Transverse colon (tissue), 4 donors: ENCODE results near the gene ZNF653. TPM values are rescaled to one million over a fixed set of nuclear protein-coding genes. Genes with fewer than 3 reads are reported as not detected.
"Not testable (repeated sequence)": the region's sequence is repeated elsewhere in the genome, so short reads cannot be mapped to it uniquely, and the experiment has no call there.

ENCODE experiments used
- DNase-seq: peaks from one replicate; pipeline ENCODE4 v3.0.0-alpha.2; 2019
- H3K27ac ChIP-seq, 4 donors: fragments of 200-600 bp; sonication (generic); 2 replicates each; pipeline ENCODE4 v1.5.1; 2016 to 2018; ENCODE audit warnings: inconsistent platforms in 4 of 4
- H3K27me3 ChIP-seq: fragments of 200-600 bp; sonication (generic); 2 replicates; pipeline ENCODE4 v1.5.1; 2017; ENCODE audit warnings: inconsistent platforms
- H3K36me3 ChIP-seq, 4 donors: fragments of 200-600 bp; sonication (generic); 2 replicates each; pipeline ENCODE4 v1.5.1; 2017 to 2019; ENCODE audit warnings: inconsistent platforms in 4 of 4
- H3K4me1 ChIP-seq, 4 donors: fragments of 200-600 bp; sonication (generic); 2 replicates each; pipeline ENCODE4 v1.5.1; 2017 to 2020; ENCODE audit warnings: inconsistent platforms in 4 of 4
- H3K4me3 ChIP-seq, 4 donors: fragments of 200-600 bp; sonication (generic); 1 replicate in 1 of 4; 2 replicates in 3 of 4; pipeline versions ENCODE4 v1.5.1 to v1.6.1; 2017 to 2019; ENCODE audit warnings: inconsistent platforms in 4 of 4
- H3K9me3 ChIP-seq, 2 donors: fragments of 200-600 bp; sonication (generic); 2 replicates each; pipeline ENCODE4 v1.5.1; 2017 to 2019; ENCODE audit warnings: inconsistent platforms in 2 of 2
- EP300 ChIP-seq: sonication (generic); formaldehyde crosslinking; IDR thresholded peaks from one replicate; pipeline ENCODE4 v1.6.1; 2017; ENCODE audit warnings: antibody characterized with exemption, low read depth
- POLR2A ChIP-seq: fragments of 450-650 bp; IDR thresholded peaks from one replicate; pipeline ENCODE4 v1.6.1; 2016; ENCODE audit warnings: antibody characterized with exemption, mild to moderate bottlenecking, moderate library complexity
- POLR2AphosphoS5 ChIP-seq, 3 donors: sonication (generic); formaldehyde crosslinking; IDR thresholded peaks; one replicate each; pipeline ENCODE4 v1.6.1; 2016; ENCODE audit warnings: antibody characterized with exemption in 3 of 3
- WGBS, 2 donors: methylation state at CpG; one replicate each; pipeline ENCODE4 v1.1.5; 2018; ENCODE audit warnings: low coverage in 1 of 2; 5-methylcytosine and 5-hydroxymethylcytosine counted together
- in situ Hi-C, 4 donors: fragments of 200-750 bp; cut with MboI; loops; one replicate each; pipeline versions ENCODE4 v1.15.0 to v1.15.1; 2017; ENCODE audit warnings: low sequenced_read_pairs in 3 of 4, low pct_ligation_motif_present in 1 of 4, low pct_unique_long_range_greater_than_20kb in 1 of 4
- intact Hi-C: fragments of 100-400 bp; cut with DNase I; formaldehyde crosslinking; loops from one replicate; pipeline ENCODE4 v1.15.1; 2023; ENCODE audit warnings: low total_unique reads
- total RNA-seq, 4 donors: library from RNA; depleted of rRNA; stranded (reverse); fragments of >200 nt; gene quantifications; one replicate each; pipeline ENCODE4 v1.1.0, GENCODE V29; 2016
- TF ChIP-seq, protein P1 (sequence below), 5 experiments: fragments of 200-600 bp in 3 of 5; fragments of 450-650 bp in 2 of 5; sonication (generic) in 3 of 5; IDR thresholded peaks; 1 replicate in 2 of 5; 2 replicates in 3 of 5; pipeline ENCODE4 v1.5.1; 2016 to 2017; ENCODE audit warnings: antibody characterized with exemption in 5 of 5, inconsistent platforms in 3 of 5, mild to moderate bottlenecking in 2 of 5, moderate library complexity in 1 of 5

ZNF653 gene
- total RNA-seq, 4 donors from 2014 or later: 10.6 to 44.9 (median 17.4) TPM

GRCh38 chr19:11473725-11474124 lies 31.9 kb downstream of the ZNF653 start:
- DNase-seq: no peak
- H3K36me3 ChIP-seq: no peaks in the 10 kb centered on the region
- no peak overlapping the region for H3K4me3 ChIP-seq
- intact Hi-C loops: loop anchor here (10.0 kb wide), 1 partner anchor 169 kb away; no protein-coding TSS in a partner anchor
- peaks cover 2% of the 10 kb centered on the region for H3K27me3 ChIP-seq
- TF ChIP-seq, protein P1, sequence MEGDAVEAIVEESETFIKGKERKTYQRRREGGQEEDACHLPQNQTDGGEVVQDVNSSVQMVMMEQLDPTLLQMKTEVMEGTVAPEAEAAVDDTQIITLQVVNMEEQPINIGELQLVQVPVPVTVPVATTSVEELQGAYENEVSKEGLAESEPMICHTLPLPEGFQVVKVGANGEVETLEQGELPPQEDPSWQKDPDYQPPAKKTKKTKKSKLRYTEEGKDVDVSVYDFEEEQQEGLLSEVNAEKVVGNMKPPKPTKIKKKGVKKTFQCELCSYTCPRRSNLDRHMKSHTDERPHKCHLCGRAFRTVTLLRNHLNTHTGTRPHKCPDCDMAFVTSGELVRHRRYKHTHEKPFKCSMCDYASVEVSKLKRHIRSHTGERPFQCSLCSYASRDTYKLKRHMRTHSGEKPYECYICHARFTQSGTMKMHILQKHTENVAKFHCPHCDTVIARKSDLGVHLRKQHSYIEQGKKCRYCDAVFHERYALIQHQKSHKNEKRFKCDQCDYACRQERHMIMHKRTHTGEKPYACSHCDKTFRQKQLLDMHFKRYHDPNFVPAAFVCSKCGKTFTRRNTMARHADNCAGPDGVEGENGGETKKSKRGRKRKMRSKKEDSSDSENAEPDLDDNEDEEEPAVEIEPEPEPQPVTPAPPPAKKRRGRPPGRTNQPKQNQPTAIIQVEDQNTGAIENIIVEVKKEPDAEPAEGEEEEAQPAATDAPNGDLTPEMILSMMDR (IDR thresholded peaks at IDR 0.05): no peak
- TF ChIP-seq EP300: no peak
- TF ChIP-seq POLR2A: no peak
- no peak for TF ChIP-seq POLR2AphosphoS5 (IDR thresholded peaks at IDR 0.05)
- no peaks in the 10 kb centered on the region for H3K9me3 ChIP-seq
- H3K4me1 ChIP-seq: no peaks in the 10 kb centered on the region
- 76 to 78% methylated on average over 4 of the region's 4 CpGs for WGBS, 2 donors
- H3K27ac ChIP-seq: no peak overlapping the region
- in situ Hi-C loops: loop anchor here in 2 of 4 donors (10.0 to 25.0 kb wide), 2 partner anchors 186 to 189 kb away; partner anchors contain the start of gene TSPAN16 (in 1 of the 2)

DNA sequence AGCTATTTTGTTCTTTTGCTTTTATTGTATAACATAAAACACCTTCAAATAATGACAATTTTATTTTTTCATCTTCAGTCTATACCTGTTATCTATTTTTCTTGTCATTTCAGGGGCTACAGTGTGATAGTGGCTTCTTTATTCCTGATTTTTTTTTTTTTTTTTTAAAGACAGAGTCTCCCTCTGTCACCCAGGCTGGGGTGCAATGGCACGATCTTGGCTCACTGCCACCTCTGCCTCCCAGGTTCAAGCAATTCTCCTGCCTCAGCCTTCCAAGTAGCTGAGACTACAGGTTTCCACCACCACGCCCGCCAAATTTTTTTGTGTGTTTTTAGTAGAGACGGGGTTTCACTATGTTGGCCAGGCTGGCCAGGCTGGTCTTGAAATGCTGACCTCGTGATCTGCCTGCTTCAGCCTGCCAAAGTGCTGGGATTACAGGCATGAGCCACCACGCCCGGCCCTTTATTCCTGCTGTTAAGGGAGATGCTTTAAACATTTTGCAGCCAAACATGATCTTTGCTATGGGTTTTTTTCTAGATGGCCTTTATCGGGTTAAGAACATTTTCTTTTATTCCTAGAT lies 37.3 kb downstream of the ZNF653 start:
- H3K27ac ChIP-seq, DNase-seq, H3K9me3 ChIP-seq, H3K36me3 ChIP-seq, H3K4me1 ChIP-seq, intact Hi-C loops, H3K27me3 ChIP-seq, H3K4me3 ChIP-seq: not testable (repeated sequence)
- 50 to 54% methylated on average over 3 to 8 of the region's 8 CpGs for WGBS, 2 donors
- in situ Hi-C loops: loop anchor here in 1 of 4 donors (25.0 kb wide), 1 partner anchor 181 kb away; the partner anchor contains the start of gene TSPAN16

GRCh38 chr19:11465600-11465999 lies 40.0 kb downstream of the ZNF653 start:
- intact Hi-C loops (no loop called here), in situ Hi-C loops (loop anchor here in 1 of 4 donors (25.0 kb wide), 1 partner anchor 178 kb away; the partner anchor contains the start of gene TSPAN16)
- no peaks in the 10 kb centered on the region for H3K36me3 ChIP-seq
- TF ChIP-seq, protein P1 (IDR thresholded peaks at IDR 0.05): no peak
- TF ChIP-seq POLR2A (no peak), EP300 (no peak), POLR2AphosphoS5 (IDR thresholded peaks at IDR 0.05) (no peak)
- H3K27ac ChIP-seq: no peak overlapping the region
- no peak for DNase-seq
- no peaks in the 10 kb centered on the region for H3K4me1 ChIP-seq
- WGBS, 2 donors: 60% methylated on average over 8 of the region's 8 CpGs; no CpG with 5 or more reads in 1 of the 2 donors
- H3K4me3 ChIP-seq: no peak overlapping the region
- H3K9me3 ChIP-seq: no peaks in the 10 kb centered on the region
- H3K27me3 ChIP-seq: peaks cover 2% of the 10 kb centered on the region

GRCh38 chr19:11464333-11465265 lies 41.0 kb downstream of the ZNF653 start:
- no peak for DNase-seq
- Histone ChIP-seq H3K4me3 (no peak overlapping the region), H3K27me3 (peaks cover 9% of the 10 kb centered on the region), H3K4me1 (no peaks in the 10 kb centered on the region), H3K36me3 (no peaks in the 10 kb centered on the region), H3K9me3 (no peaks in the 10 kb centered on the region), H3K27ac (no peak overlapping the region)
- in situ Hi-C loops: loop anchor here in 1 of 4 donors (25.0 kb wide), 1 partner anchor 177 kb away; the partner anchor contains the start of gene TSPAN16
- no peak for TF ChIP-seq POLR2A
- TF ChIP-seq POLR2AphosphoS5 (IDR thresholded peaks at IDR 0.05): no peak
- TF ChIP-seq, protein P1 (IDR thresholded peaks at IDR 0.05): no peak
- intact Hi-C loops: no loop called here
- 64 to 84% methylated on average over 5 to 11 of the region's 11 CpGs for whole genome bisulfite sequencing, 2 donors
